Left lung (tissue), 10 donors: Measurements from ENCODE around the gene KCNH2. TPM values are rescaled to one million over a fixed set of nuclear protein-coding genes. Genes with fewer than 3 reads are reported as not detected.

Source experiments
- ATAC-seq: fragments of 200-7000 bp; cut with Tn5 transposase; one replicate; pipeline ENCODE4 v1.9.1; 2020; ENCODE audit warnings: moderate library complexity
- DNase-seq, 4 donors: peaks; one replicate each; pipeline ENCODE4 v3.0.0-alpha.2; 2013 to 2020
- H3K27ac ChIP-seq, 2 donors: fragments of 200-600 bp; sonication (generic) in 1 of 2; one replicate each; pipeline versions ENCODE4 v1.5.0 to v1.8.0; 2020 to 2021
- H3K27me3 ChIP-seq, 2 donors: fragments of 200-600 bp; sonication (generic) in 1 of 2; one replicate each; pipeline versions ENCODE4 v1.5.0 to v1.8.0; 2020 to 2021
- H3K36me3 ChIP-seq, 2 donors: fragments of 200-600 bp; sonication (generic) in 1 of 2; one replicate each; pipeline versions ENCODE4 v1.5.0 to v1.8.0; 2020 to 2021
- H3K4me1 ChIP-seq, 2 donors: fragments of 200-600 bp; one replicate each; pipeline ENCODE4 v1.8.0; 2021
- H3K4me3 ChIP-seq, 2 donors: fragments of 200-600 bp; sonication (generic) in 1 of 2; one replicate each; pipeline versions ENCODE4 v1.5.0 to v1.8.0; 2020 to 2021; ENCODE audit warnings: mild to moderate bottlenecking in 1 of 2
- H3K9me3 ChIP-seq, 2 donors: fragments of 200-600 bp; sonication (generic) in 1 of 2; one replicate each; pipeline versions ENCODE4 v1.5.0 to v1.8.0; 2020 to 2021
- intact Hi-C, 2 donors: fragments of 100-400 bp; cut with DNase I; formaldehyde crosslinking; loops; one replicate each; pipeline versions ENCODE4 v1.11.2 to v1.14.2; 2022
- polyA plus RNA-seq, 6 donors: library from polyadenylated mRNA; unstranded; fragments of 120-200 nt; gene quantifications; one replicate each; pipeline ENCODE4 v1.2.1, GENCODE V29; 2013; ENCODE audit not compliant: insufficient read length in 6 of 6
- total RNA-seq, 2 donors: library from RNA; stranded (reverse); fragmentation: NEBNext Ultra II Directional; extraction: Animal tissue kit (Norgen Biotek cat#: 25700); gene quantifications; one replicate each; pipeline ENCODE4 v1.2.1, GENCODE V29; 2021
- TF ChIP-seq, protein P1 (sequence below), 2 donors: fragments of 200-600 bp; sonication (generic) in 1 of 2; IDR thresholded peaks; one replicate each; pipeline versions ENCODE4 v1.5.0 to v1.8.0; 2021; ENCODE audit warnings: antibody characterized with exemption in 2 of 2
- donor health status: DM: no; HTN: yes; CAD: no.
- donor health status: DM: no; HTN: no; CAD: no.

Gene KCNH2
- total and polyA plus RNA-seq, 8 donors = 0.82 to 5.3 (median 4.2) TPM

DNA sequence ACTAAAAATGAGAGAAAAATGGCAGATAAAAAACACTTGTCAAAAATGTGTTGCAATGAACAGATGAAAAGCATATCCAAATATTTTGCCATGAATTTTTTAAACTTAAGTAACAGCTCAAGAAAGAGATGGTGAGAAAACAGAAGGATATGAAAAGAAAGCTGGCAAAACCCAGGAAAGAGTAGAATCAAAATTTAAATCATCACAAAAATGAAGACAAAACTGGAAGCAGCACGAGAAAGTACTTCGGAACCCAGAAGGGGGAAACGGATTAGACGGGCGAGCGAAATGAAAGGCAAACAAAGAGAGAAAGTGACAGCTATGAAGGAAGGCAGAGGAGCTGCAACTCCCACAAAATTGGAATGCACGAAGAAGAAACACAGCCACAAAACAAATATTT is 60.2 kb downstream of the KCNH2 start:
- no peak overlapping the region for H3K4me3 ChIP-seq
- no peaks in the 10 kb centered on the region for H3K9me3 ChIP-seq
- H3K27me3 ChIP-seq = peaks cover 0 to 53% of the 10 kb centered on the region in 2 donors
- no peaks in the 10 kb centered on the region for H3K36me3 ChIP-seq
- no peak for DNase-seq
- H3K27ac ChIP-seq = no peak overlapping the region
- intact Hi-C loops = no loop called here
- H3K4me1 ChIP-seq = no peaks in the 10 kb centered on the region
- ATAC-seq = no peak
- TF ChIP-seq, protein P1, sequence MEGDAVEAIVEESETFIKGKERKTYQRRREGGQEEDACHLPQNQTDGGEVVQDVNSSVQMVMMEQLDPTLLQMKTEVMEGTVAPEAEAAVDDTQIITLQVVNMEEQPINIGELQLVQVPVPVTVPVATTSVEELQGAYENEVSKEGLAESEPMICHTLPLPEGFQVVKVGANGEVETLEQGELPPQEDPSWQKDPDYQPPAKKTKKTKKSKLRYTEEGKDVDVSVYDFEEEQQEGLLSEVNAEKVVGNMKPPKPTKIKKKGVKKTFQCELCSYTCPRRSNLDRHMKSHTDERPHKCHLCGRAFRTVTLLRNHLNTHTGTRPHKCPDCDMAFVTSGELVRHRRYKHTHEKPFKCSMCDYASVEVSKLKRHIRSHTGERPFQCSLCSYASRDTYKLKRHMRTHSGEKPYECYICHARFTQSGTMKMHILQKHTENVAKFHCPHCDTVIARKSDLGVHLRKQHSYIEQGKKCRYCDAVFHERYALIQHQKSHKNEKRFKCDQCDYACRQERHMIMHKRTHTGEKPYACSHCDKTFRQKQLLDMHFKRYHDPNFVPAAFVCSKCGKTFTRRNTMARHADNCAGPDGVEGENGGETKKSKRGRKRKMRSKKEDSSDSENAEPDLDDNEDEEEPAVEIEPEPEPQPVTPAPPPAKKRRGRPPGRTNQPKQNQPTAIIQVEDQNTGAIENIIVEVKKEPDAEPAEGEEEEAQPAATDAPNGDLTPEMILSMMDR (IDR thresholded peaks at IDR 0.05) = no peak

DNA sequence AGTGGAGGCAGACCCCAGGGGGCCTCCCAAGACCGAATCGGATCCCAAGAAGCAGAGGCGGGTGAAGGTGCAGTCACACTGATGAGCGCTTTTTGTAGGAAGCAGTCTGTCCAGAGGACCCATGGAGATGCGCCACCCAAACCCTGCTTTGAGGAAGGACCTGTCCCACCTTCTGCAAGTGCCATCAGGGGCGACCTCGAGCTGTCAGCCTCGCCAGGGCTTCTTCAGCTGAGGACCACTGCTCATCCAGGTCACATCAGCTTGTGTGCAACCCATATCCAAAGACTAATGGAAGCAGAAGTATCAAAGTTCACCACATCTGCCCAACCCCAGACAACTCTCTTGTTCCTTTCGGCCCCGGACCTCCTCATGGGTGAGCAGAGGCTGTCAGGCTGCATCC is 61.5 kb downstream of the KCNH2 start:
- H3K27me3 ChIP-seq = peaks cover 0 to 66% of the 10 kb centered on the region in 2 donors
- no peak overlapping the region for H3K27ac ChIP-seq
- no peak overlapping the region for H3K4me3 ChIP-seq
- no peaks in the 10 kb centered on the region for H3K36me3 ChIP-seq
- peak in 1 of 4 donors; percentile 41 for DNase-seq
- TF ChIP-seq, protein P1 (IDR thresholded peaks at IDR 0.05) = no peak
- H3K4me1 ChIP-seq = no peaks in the 10 kb centered on the region
- no peaks in the 10 kb centered on the region for H3K9me3 ChIP-seq
- ATAC-seq = no peak
- intact Hi-C loops = no loop called here

DNA sequence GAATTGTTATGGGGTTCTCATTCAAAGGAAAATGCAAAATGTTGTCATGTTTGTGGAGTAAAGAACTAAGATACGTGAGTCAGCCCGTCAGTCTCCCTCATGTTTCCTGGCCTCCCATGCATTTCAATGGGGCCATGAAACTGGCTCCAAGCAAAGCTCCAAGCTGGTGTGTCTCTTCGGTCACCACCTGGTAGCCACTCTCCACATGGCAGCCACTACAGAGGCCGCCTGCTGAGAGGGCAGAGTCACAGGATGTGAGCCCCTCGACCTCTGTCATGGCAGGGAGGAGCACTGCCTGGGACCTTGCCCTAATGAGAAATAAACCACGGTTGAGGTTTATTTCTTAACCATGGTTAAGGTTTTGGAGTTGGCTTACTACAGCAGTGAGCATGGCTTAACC is 63.2 kb downstream of the KCNH2 start:
- Histone ChIP-seq H3K4me3 (no peak overlapping the region), H3K4me1 (no peaks in the 10 kb centered on the region), H3K27me3 (peaks cover 0 to 62% of the 10 kb centered on the region in 2 donors), H3K36me3 (no peaks in the 10 kb centered on the region), H3K27ac (no peak overlapping the region), H3K9me3 (no peaks in the 10 kb centered on the region)
- no peak for DNase-seq
- TF ChIP-seq, protein P1 (IDR thresholded peaks at IDR 0.05) = no peak
- intact Hi-C loops = no loop called here
- ATAC-seq = no peak

DNA sequence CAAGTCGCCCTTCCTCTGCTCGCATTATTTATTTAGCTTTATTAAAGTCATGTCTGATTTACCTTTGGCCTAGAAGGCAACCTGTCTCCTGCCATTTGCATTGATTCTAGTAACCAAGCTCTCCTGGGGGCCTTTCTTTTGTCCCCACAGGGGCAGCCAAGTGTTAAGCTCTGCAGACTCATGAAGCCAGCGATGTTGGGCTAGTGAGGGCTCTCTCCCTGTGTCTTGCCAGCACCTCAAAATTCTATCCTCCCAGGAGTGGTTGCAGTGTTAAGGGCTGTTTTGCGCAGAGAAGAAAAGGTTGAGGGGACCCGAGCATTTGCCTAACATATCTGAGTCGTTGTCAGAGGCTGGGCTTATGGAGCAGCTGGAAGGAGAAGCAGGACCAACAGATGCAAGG is 63.9 kb downstream of the KCNH2 start:
- TF ChIP-seq, protein P1 (IDR thresholded peaks at IDR 0.05) = no peak
- DNase-seq (no peak), ATAC-seq (no peak)
- Histone ChIP-seq H3K9me3 (no peaks in the 10 kb centered on the region), H3K36me3 (no peaks in the 10 kb centered on the region), H3K4me3 (no peak overlapping the region), H3K27ac (no peak overlapping the region), H3K27me3 (peaks cover 0 to 58% of the 10 kb centered on the region in 2 donors), H3K4me1 (no peaks in the 10 kb centered on the region)
- intact Hi-C loops = no loop called here

DNA sequence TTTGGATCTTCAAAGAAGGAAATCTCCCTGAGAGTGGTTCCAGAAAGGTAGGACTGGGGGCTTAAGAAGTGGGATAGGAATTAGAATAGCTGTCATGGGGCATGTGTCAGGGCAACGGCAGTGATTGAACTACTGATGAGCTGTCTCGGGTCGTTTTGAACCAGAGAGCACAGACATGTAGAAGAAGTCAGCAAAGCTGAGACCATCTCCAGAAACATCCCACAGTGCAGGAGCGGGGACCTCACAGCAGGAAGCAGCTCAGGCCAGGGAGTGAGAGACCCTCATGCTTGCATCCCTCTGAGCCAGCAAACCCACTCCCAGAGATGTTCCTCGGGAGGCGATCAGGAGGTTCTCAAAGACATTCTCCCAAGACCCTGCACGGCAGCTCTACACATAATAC is 65.7 kb downstream of the KCNH2 start:
- no peak overlapping the region for H3K27ac ChIP-seq
- no peaks in the 10 kb centered on the region for H3K4me1 ChIP-seq
- intact Hi-C loops = no loop called here
- no peak for DNase-seq
- ATAC-seq = no peak
- H3K9me3 ChIP-seq = no peaks in the 10 kb centered on the region
- peaks cover 0 to 64% of the 10 kb centered on the region in 2 donors for H3K27me3 ChIP-seq
- TF ChIP-seq, protein P1 (IDR thresholded peaks at IDR 0.05) = no peak
- no peaks in the 10 kb centered on the region for H3K36me3 ChIP-seq
- no peak overlapping the region for H3K4me3 ChIP-seq
